Testis (tissue), 5 donors: Measurements from ENCODE around the gene RAB40B. TPM values are rescaled to one million over a fixed set of nuclear protein-coding genes. Genes with fewer than 3 reads are reported as not detected.
A peak's percentile ranks its signal among the peaks of the same experiment; 100 is the strongest.
"Not testable (repeated sequence)": the region's sequence is repeated elsewhere in the genome, so short reads cannot be mapped to it uniquely, and the experiment has no call there.

Source experiments
- DNase-seq: peaks from one replicate; pipeline ENCODE4 v3.0.0-alpha.2; 2019
- H3K27ac ChIP-seq, 2 donors: fragments of 200-600 bp; sonication (generic); one replicate each; pipeline ENCODE4 v1.5.1; 2019
- H3K27me3 ChIP-seq: fragments of 200-600 bp; sonication (generic); one replicate; pipeline ENCODE4 v1.5.1; 2019
- H3K36me3 ChIP-seq: fragments of 200-600 bp; sonication (generic); one replicate; pipeline ENCODE4 v1.5.1; 2017; ENCODE audit warnings: low read depth; ENCODE audit errors: missing control alignments
- H3K4me1 ChIP-seq: fragments of 200-600 bp; sonication (generic); one replicate; pipeline ENCODE4 v1.5.1; 2019
- H3K4me3 ChIP-seq, 2 donors: fragments of 200-600 bp; sonication (generic); one replicate each; pipeline ENCODE4 v1.5.1; 2017 to 2019
- H3K9me3 ChIP-seq: fragments of 200-600 bp; sonication (generic); one replicate; pipeline ENCODE4 v1.5.1; 2017
- POLR2A ChIP-seq: fragments of 450-650 bp; IDR thresholded peaks from one replicate; pipeline ENCODE4 v1.6.1; 2017; ENCODE audit warnings: antibody characterized with exemption, mild to moderate bottlenecking, moderate library complexity
- WGBS, 2 donors: methylation state at CpG; one replicate each; pipeline ENCODE4 v1.1.5; 2018; 5-methylcytosine and 5-hydroxymethylcytosine counted together
- intact Hi-C: fragments of 100-400 bp; cut with DNase I; formaldehyde crosslinking; loops from one replicate; pipeline ENCODE4 v1.15.1; 2023; ENCODE audit warnings: low total_unique reads
- long read RNA-seq, 2 donors: transcript quantifications; one replicate each; lab custom pipeline, GENCODE V29; 2026
- polyA plus RNA-seq: library from polyadenylated mRNA; stranded (reverse); fragments of 350-450 nt; fragmentation: Illumina TruSeq; extraction: RNeasy Lipid Tissue Mini Kit (QIAGEN cat#74804); gene quantifications from one replicate; pipeline ENCODE4 v1.2.3, GENCODE V29; 2014; ENCODE audit warnings: low read depth, low replicate concordance; ENCODE audit not compliant: insufficient read depth
- total RNA-seq, 2 donors: library from RNA; depleted of rRNA; stranded (reverse); fragments of >200 nt; gene quantifications; one replicate each; pipeline ENCODE4 v1.2.3, GENCODE V29; 2016
- TF ChIP-seq, protein P1 (sequence below), 3 experiments: fragments of 450-650 bp in 2 of 3; fragments of 200-600 bp in 1 of 3; sonication (generic) in 1 of 3; IDR thresholded peaks; one replicate each; pipeline ENCODE4 v1.5.1; 2016 to 2019; ENCODE audit warnings: antibody characterized with exemption in 3 of 3, mild to moderate bottlenecking in 2 of 3, moderate library complexity in 1 of 3

RAB40B gene, protein sequence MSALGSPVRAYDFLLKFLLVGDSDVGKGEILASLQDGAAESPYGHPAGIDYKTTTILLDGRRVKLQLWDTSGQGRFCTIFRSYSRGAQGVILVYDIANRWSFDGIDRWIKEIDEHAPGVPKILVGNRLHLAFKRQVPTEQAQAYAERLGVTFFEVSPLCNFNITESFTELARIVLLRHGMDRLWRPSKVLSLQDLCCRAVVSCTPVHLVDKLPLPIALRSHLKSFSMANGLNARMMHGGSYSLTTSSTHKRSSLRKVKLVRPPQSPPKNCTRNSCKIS
- total RNA-seq, result 10 to 100 TPM in 1 of 2 donors, 1 to 10 TPM in 1; 9.4 to 16.4 TPM
- polyA plus RNA-seq, result 13.5 TPM
- long read RNA-seq, donor 1, transcript RAB40B-211 (1 exons, 2,522 nt), result major isoform, 14 of 23 reads
- long read RNA-seq, donor 1, transcript RAB40B-206 (6 exons, 3,859 nt), result minor isoform, 9 of 23 reads
- long read RNA-seq, donor 1, partial matches to known transcripts, result 0 of 23 reads
- long read RNA-seq, donor 1, other reads (novel, unspliced or antisense), result 0 of 23 reads
- long read RNA-seq, donor 2, transcript RAB40B-206 (6 exons, 3,859 nt), result major isoform, 9 of 15 reads
- long read RNA-seq, donor 2, transcript RAB40B-211 (1 exons, 2,522 nt), result minor isoform, 6 of 15 reads
- long read RNA-seq, donor 2, partial matches to known transcripts, result 0 of 15 reads
- long read RNA-seq, donor 2, other reads (novel, unspliced or antisense), result 0 of 15 reads

DNA sequence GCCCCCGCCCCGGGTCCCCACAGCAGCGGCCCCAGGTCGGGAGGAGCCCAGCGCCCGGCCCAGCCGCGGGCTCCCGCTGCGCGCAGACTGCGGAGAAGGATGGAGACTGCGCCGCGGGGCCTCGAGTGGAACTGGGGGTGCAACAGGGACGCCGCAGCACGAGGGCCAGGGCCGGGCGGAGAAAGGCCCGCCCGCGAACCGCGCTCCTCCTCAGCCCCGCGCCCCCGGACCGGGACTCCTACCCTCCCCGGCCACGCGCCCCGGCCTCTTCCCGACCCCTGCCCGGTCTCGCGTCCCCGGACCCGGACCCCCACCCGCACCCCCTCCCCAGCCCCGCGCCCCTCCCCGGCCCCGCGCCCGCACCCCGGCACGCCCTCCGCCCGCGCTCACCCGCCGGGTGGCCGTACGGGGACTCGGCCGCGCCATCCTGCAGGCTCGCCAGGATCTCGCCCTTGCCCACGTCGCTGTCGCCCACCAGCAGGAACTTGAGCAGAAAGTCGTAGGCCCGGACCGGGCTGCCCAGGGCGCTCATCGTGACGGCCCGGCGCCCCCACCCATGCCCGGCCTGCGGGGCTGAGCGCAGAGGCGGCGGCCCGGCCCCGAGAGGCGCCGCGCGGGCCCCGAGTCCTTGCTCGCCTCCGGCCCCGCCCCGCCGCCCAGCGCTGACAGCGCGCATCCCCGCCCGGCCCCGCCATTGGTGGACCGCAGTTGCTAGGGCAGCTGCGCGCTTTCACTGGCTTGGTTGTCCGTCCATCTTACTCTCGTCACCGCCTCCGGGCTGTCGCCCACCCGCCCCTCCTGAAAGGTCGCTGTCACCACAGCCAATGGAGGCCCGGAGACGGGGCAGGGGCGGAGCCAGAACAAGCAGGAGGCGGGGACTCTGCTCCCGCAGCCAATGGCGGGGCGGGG is at the start of gene RAB40B:
Gene RAB40B, minus strand, starts transcription at position 634 of the 909 bp plus-strand sequence. Its CDS starts 102 bp downstream, at position 532.
- Histone ChIP-seq H3K36me3 (no peaks in the 10 kb centered on the region), H3K4me3 (peak within 1 kb of the TSS; percentile 61 to 73), H3K27ac (no peak within 1 kb of the TSS), H3K9me3 (no peaks in the 10 kb centered on the region), H3K4me1 (peaks cover 4% of the 10 kb centered on the region), H3K27me3 (no peaks in the 10 kb centered on the region)
- peak; percentile 99 for DNase-seq
- WGBS, 2 donors, result 0 to 1% methylated on average over 20 to 61 of the region's 112 CpGs
- no peak for TF ChIP-seq POLR2A
- TF ChIP-seq, protein P1, sequence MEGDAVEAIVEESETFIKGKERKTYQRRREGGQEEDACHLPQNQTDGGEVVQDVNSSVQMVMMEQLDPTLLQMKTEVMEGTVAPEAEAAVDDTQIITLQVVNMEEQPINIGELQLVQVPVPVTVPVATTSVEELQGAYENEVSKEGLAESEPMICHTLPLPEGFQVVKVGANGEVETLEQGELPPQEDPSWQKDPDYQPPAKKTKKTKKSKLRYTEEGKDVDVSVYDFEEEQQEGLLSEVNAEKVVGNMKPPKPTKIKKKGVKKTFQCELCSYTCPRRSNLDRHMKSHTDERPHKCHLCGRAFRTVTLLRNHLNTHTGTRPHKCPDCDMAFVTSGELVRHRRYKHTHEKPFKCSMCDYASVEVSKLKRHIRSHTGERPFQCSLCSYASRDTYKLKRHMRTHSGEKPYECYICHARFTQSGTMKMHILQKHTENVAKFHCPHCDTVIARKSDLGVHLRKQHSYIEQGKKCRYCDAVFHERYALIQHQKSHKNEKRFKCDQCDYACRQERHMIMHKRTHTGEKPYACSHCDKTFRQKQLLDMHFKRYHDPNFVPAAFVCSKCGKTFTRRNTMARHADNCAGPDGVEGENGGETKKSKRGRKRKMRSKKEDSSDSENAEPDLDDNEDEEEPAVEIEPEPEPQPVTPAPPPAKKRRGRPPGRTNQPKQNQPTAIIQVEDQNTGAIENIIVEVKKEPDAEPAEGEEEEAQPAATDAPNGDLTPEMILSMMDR (IDR thresholded peaks at IDR 0.05), result peak in 1 of 3 experiments; percentile 7
- intact Hi-C loops, result no loop called here

DNA sequence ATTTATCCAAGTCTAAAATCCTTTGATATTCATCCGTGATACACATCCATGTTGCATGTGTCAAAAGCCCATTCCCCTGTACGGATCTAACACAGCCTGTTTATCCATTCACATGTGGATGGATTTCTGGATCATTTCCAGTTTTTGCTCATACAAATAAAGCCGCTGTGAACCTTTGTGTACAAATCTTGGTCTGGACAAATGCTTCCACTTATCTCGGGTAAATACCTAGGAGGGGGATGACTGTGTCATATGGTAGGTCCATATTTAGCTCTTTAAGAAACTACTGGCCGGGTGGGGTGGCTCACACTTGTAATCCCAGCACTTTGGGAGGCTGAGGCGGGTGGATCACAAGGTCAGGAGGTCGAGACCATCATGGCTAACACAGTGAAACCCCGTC is 47.0 kb upstream of the RAB40B start:
- no peak for TF ChIP-seq POLR2A
- TF ChIP-seq, protein P1 (IDR thresholded peaks at IDR 0.05), result no peak
- no peak overlapping the region for H3K27ac ChIP-seq
- no peaks in the 10 kb centered on the region for H3K36me3 ChIP-seq
- no peaks in the 10 kb centered on the region for H3K9me3 ChIP-seq
- intact Hi-C loops, result no loop called here
- H3K27me3 ChIP-seq, result no peaks in the 10 kb centered on the region
- DNase-seq, result no peak
- no peak overlapping the region for H3K4me3 ChIP-seq
- 83% methylated on average over 8 of the region's 8 CpGs for WGBS, 2 donors
- H3K4me1 ChIP-seq, result no peaks in the 10 kb centered on the region

DNA sequence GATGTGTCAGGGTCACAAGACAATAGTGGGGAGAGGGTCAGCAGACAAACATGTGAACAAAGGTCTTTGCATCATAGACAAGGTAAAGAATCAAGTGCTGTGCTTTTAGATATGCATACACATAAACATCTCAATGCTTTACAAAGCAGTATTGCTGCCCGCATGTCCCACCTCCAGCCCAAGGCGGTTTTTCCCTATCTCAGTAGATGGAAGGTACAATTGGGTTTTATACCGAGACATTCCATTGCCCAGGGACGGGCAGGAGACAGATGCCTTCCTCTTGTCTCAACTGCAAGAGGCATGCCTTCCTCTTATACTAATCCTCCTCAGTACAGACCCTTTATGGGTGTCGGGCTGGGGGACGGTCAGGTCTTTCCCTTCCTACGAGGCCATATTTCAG is 46.2 kb upstream of the RAB40B start:
- H3K4me1 ChIP-seq, H3K9me3 ChIP-seq, intact Hi-C loops, H3K27me3 ChIP-seq, H3K36me3 ChIP-seq, H3K4me3 ChIP-seq, DNase-seq, H3K27ac ChIP-seq: not testable (repeated sequence)
- WGBS, 2 donors, result 70 to 74% methylated on average over 7 of the region's 7 CpGs

DNA sequence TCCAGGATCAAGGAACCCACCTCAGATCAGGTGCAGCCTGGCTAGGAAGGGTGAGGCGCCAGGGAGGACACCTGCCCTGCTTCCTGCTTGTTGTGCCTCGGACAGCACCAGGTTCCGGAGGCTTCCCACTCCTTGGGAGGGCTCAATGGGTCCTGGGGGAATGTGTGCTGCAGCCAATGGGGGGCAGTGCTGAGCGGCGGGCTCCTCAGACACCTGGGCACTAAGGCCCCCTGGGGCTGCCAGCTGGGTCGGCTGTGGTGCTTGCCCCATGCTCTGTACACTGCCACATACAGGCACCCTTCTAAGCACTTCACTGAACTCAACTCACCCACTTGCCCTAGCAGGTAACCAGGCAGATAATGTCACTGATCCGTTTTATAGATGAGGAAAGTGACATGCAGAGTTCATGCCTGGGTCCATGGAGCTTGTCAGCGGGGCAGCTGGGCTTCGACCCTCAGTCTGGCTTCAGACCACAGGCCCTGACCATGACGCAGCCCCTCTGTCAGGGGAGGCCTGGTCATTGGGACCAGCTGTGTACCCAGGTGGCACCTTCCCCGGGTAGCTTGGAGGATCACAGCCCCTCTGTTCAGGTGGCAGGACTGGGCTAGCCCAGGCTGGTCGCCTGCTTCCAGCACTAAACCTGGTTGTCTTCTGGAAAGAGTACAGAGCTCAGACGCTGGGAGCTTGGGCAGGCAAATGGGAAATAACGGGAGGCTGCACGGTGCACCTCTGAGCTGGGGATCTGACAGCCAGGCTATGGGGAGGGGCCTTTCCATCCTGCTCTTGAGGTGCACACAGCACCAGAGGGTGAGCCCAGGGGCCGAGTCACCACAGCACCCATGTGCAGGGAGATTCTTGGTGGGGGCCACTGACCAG is 45.1 kb upstream of the RAB40B start:
- 82 to 94% methylated on average over 10 to 16 of the region's 16 CpGs for WGBS, 2 donors
- no peak overlapping the region for H3K27ac ChIP-seq
- no peaks in the 10 kb centered on the region for H3K4me1 ChIP-seq
- intact Hi-C loops, result no loop called here
- TF ChIP-seq, protein P1 (IDR thresholded peaks at IDR 0.05), result no peak
- TF ChIP-seq POLR2A, result no peak
- H3K36me3 ChIP-seq, result no peaks in the 10 kb centered on the region
- no peaks in the 10 kb centered on the region for H3K9me3 ChIP-seq
- H3K4me3 ChIP-seq, result no peak overlapping the region
- DNase-seq, result no peak
- no peaks in the 10 kb centered on the region for H3K27me3 ChIP-seq
